KG1 (cell line): Measurements from ENCODE around the gene PDZD2.
A peak's percentile ranks its signal among the peaks of the same experiment; 100 is the strongest.
"Not testable (repeated sequence)": the region's sequence is repeated elsewhere in the genome, so short reads cannot be mapped to it uniquely, and the experiment has no call there.

Experiments
- DNase-seq: peaks from one replicate; lab custom pipeline; 2025; lab: John Stamatoyannopoulos, UW

The PDZD2 gene

DNA sequence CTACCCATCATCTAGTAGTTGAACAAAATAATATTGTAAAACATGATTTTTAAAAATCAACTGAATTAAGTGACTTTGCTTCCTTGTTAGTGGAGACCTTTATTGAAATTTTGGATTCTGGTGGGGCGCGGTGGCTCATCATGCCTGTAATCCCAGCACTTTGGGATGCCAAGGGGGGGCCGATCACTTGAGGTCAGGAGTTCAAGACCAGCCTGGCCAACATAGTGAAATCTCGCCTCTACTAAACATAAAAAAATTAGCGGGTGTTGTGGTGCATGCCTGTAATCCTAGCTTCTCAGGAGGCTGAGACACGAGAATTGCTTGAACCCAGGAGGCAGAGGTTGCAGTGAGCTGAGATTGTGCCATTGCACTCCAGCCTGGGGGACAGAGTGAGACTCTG lies 439.9 kb downstream of the PDZD2 start:
- DNase-seq: not testable (repeated sequence)

DNA sequence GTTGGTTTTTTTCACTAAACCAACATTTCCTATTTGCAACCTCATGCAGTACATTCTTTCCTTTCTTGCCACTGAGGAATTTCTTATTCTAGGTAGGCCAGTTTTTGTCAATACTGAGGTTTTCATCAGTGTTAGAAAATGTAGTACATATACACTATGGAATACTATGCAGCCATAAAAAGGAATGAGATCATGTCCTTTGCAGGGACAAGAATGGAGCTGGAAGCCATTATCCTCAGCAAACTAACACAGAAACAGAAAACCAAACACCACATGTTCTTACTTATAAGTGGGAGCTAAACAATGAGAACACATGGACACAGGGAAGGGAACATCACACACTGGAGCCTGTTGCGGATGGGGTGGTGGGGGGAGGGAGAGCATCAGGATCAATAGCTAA lies 441.6 kb downstream of the PDZD2 start:
- DNase-seq: not testable (repeated sequence)

- DNase-seq: no peak
Observed at GRCh38 chr5:32082701-32083100, 443.8 kb downstream of the PDZD2 start.

DNA sequence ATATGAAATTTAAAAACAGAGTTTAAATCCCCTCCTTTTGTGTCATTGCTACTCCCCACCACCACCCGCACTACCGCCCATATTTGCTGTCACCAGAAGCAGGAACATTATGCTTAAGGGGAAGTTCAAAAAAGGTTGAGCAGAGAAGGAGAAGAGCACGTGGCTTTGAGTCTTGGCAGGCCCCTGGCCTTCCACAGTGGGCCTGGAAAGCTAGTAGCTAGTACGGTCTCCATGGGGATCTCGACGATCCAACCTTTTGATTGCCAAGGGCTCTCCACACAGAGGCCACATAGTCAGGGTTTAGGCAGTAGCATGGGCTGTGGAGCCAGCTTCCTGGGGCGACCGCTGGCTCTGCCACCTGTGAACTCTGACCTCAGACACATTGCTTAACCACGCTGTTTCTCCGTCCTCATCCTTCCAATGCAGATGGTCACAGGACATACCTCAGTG lies 445.1 kb downstream of the PDZD2 start:
- no peak for DNase-seq

- DNase-seq: no peak
Observed at GRCh38 chr5:32087086-32088082, 448.5 kb downstream of the PDZD2 start.

DNA sequence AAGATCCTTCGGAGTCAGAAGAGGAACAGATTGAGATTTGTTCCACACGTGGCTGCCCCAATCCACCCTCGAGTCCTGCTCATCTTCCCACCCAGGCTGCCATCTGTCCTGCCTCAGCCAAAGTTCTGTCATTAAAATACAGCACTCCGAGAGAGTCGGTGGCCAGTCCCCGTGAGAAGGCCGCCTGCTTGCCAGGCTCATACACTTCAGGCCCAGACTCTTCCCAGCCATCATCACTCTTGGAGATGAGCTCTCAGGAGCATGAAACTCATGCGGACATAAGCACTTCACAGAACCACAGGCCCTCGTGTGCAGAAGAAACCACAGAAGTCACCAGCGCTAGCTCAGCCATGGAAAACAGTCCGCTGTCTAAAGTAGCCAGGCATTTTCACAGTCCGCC lies 449.3 kb downstream of the PDZD2 start:
- no peak for DNase-seq

DNA sequence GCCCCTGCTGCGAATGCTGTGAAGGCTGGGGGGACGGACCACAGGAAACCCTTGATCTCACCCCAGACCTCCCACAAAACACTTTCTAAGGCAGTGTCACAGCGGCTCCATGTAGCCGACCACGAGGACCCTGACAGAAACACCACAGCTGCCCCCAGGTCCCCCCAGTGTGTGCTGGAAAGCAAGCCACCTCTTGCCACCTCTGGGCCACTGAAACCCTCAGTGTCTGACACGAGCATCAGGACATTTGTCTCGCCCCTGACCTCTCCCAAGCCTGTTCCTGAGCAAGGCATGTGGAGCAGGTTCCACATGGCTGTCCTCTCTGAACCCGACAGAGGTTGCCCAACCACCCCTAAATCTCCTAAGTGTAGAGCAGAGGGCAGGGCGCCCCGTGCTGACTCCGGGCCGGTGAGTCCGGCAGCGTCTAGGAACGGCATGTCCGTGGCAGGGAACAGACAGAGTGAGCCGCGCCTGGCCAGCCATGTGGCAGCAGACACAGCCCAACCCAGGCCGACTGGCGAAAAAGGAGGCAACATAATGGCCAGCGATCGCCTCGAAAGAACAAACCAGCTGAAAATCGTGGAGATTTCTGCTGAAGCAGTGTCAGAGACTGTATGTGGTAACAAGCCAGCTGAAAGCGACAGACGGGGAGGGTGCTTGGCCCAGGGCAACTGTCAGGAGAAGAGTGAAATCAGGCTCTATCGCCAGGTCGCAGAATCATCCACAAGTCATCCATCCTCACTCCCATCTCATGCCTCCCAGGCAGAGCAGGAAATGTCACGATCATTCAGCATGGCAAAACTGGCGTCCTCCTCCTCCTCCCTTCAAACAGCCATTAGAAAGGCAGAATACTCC lies 450.4 kb downstream of the PDZD2 start:
- no peak for DNase-seq

- no peak for DNase-seq
Observed at GRCh38 chr5:32090026-32090754, 451.3 kb downstream of the PDZD2 start.

DNA sequence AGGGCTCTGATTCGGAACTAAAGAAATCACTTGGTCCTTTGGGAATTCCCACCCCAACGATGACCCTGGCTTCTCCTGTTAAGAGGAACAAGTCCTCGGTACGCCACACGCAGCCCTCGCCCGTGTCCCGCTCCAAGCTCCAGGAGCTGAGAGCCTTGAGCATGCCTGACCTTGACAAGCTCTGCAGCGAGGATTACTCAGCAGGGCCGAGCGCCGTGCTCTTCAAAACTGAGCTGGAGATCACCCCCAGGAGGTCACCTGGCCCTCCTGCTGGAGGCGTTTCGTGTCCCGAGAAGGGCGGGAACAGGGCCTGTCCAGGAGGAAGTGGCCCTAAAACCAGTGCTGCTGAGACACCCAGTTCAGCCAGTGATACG lies 451.8 kb downstream of the PDZD2 start:
- DNase-seq: no peak

DNA sequence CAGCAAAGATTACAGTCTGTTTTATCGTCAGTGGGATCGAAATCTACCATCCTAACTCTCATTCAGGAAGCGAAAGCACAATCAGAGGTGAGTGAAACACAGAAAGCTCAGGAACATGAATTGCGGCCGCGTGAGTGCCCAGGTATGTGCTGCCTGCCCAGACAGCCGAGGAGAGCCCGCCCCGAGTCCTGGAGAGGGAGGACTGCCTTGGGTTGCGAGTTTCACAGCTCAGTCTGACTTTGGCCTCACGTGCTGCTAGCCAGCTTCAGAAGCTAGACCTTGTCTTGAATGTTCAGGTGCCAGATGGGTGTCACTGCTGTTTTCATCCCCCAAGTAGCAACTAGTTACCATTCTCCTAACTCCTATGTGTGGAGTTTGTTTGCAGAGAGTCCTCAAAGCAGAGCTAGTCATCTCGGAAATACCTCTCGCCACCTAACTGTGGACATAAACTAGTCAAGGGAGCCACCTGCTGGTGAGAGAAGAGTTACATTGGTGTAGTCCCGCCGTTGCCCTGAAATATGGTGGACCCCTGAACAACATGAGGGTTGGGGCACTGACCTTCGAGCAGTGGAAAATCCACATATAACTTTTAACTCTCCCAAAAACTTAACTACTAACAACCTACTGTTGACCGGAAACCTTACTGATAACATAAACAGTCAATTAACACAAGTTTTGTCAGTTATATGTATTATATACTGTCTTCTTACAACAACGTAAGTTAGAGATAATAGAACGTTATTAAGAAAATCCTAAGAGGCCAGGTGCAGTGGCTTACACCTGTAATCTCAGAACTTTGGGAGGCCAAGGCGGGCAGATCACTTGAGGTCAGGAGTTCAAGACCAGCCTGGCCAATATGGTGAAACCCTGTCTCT lies 454.2 kb downstream of the PDZD2 start:
- DNase-seq: peak; percentile 14

GRCh38 chr5:32094691-32095090 lies 455.8 kb downstream of the PDZD2 start:
- DNase-seq: no peak

GRCh38 chr5:32095261-32095671 lies 456.3 kb downstream of the PDZD2 start:
- no peak for DNase-seq

DNA sequence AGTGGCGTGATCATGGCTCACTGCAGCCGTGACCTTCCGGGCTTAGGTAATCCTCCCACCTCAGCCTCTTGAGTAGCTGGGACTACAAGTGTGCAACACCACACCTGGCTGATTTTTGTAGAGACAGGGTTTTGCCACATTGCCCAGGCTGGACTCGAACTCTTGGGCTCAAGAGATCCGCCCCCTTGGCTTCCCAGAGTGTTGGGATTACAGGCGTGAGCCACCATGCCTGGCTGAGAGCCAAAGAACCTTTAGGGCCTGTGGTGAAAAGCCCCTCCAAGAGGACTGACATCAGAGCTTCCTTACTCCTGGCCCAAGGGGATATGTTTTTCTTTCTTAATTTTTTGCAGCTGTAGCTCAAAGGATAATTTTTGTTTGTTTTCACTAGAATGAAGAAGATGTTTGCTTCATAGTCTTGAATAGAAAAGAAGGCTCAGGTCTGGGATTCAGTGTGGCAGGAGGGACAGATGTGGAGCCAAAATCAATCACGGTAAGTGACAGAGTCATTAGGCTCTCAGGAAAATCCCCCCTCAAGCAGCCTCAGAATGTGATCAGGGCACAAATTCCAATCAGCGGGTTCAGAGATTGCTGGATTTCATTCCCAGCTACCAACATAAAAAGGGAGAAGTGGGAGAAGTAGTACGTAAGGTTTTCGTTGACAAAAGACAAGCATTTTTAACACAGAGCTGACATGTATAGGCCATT lies 458.1 kb downstream of the PDZD2 start:
- no peak for DNase-seq

- DNase-seq: no peak
Observed at GRCh38 chr5:32098291-32098690, 459.4 kb downstream of the PDZD2 start.

GRCh38 chr5:32098890-32099310 lies 460.0 kb downstream of the PDZD2 start:
- DNase-seq: no peak

DNA sequence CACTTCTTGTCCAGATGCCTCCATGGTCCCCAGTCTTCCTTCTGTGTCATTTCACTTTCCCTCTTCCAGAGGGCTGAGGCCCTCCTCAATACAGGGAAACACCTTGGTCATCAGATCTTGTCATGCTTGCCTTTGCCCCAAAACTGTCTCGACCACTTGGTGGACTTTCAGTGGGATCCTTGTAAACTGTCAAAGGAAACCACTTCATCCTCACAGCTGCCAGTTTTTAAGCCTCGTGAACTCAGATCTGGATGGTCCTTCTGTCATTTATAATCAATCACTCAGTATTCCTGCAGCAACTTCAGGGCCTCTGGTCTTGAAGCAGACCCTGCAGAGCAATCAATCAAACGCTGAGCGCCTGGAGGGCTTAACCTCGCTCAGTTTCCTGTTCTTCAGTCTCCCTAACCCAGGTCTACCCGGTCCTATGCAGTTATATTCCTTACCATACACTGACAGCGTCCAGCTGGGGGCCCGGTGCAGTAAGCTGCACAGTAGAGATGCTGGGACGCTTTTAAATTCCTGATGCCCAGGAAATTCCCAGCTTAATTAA lies 460.6 kb downstream of the PDZD2 start:
- no peak for DNase-seq

GRCh38 chr5:32100230-32100629 lies 461.3 kb downstream of the PDZD2 start:
- no peak for DNase-seq

DNA sequence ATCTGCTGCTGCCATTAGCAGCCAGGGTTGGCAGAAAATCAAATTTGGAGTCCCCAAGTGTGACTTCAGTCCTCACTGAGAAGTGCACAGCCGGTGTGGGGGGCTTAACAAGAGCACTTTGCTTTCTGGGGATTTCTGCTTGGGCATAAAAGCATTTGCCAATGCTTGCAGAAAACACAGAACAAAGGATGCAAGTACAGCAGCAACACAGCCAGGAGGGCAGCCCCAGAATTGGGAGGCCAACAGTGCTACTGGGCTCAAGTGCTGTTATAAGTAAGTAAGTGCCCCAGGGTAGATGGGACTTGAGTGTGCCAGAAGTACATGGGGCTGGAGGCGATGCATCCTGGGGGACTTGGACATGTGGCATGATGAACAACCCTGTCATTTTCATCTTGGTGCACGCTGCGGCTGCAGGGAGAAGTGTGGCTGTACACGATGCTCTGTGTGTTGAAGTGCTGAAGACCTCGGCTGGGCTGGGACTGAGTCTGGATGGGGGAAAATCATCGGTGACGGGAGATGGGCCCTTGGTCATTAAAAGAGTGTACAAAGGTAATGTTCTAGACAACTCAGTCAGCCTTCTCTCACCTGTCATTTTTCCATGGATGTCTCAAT lies 461.9 kb downstream of the PDZD2 start:
- no peak for DNase-seq

GRCh38 chr5:32102254-32102986 lies 463.5 kb downstream of the PDZD2 start:
- no peak for DNase-seq
